GM21447 (cell line): ENCODE measurements around the gene OR10A6.

Experiments
- ATAC-seq: cut with Tn5 transposase; IDR thresholded peaks from one replicate; pipeline ENCODE4 v1.9.1; 2021; ENCODE audit not compliant: unreplicated experiment

OR10A6 gene

GRCh38 chr11:7910286-7910788 is 20.7 kb downstream of the OR10A6 start:
- no peak for ATAC-seq

- no peak for ATAC-seq
These were observed 21.3 kb downstream of the OR10A6 start for GRCh38 chr11:7909585-7910285.

- ATAC-seq = no peak
These were observed 23.9 kb downstream of the OR10A6 start for GRCh38 chr11:7907121-7907520.

DNA sequence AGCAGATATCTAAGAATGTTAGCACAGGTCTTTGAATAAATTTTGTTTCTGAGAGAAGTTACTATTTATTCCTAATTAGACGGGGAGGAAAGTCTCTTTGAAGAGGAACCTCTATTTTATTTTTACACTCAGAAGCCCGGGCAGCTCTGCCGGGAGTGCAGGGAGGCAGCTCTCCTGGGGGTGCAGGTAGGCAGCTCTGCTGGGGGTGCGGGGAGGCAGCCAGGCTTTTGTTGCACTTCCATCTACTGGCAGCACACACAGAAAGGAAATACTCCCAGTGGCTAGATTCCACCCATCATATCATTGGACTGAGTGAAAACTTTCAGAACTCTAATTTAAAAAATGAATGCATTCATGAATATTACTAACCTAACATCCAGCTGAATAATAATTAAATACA is 24.6 kb downstream of the OR10A6 start:
- ATAC-seq = no peak

- no peak for ATAC-seq
These were observed 25.1 kb downstream of the OR10A6 start for GRCh38 chr11:7905961-7906429.

DNA sequence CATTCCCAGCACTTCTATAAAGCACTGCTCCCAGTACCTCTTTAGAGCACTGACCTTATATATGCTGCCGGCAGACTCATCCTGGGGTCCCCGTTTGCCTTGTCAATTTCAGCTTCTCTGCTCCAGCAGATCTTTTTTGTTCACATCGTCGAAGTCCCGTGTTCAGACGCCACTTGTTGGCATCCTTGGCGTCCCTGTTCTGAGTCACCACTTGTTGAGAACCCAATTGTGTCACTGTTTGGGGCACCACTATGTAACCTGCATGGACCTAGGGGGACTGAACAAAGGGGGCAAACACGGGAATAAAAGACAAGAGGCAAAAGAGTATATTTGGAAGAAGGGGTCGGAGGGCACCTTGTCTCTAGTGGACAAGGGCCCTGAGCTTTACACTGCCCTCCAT is 25.5 kb downstream of the OR10A6 start:
- ATAC-seq = no peak

- no peak for ATAC-seq
These were observed 26.2 kb downstream of the OR10A6 start for GRCh38 chr11:7904917-7905316.

DNA sequence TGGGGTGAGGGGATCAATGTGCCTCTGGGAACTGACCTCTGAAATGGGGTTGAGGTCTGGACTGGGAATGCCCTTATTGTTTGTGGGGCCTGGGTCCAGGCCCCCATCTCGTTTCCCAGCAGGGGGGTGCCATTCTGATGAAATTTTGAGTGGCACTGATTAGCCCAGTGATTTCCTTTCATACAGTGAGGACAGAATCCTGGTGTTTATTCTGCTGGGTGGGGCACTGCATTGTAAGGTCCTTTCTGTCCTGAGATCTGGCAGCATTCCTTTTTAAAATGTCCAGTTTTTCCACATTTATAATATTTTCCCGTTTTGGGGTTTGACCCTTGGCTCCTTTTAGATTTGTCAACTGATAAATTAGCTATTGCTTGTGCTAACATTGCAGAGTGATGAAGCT is 27.1 kb downstream of the OR10A6 start:
- ATAC-seq = no peak

DNA sequence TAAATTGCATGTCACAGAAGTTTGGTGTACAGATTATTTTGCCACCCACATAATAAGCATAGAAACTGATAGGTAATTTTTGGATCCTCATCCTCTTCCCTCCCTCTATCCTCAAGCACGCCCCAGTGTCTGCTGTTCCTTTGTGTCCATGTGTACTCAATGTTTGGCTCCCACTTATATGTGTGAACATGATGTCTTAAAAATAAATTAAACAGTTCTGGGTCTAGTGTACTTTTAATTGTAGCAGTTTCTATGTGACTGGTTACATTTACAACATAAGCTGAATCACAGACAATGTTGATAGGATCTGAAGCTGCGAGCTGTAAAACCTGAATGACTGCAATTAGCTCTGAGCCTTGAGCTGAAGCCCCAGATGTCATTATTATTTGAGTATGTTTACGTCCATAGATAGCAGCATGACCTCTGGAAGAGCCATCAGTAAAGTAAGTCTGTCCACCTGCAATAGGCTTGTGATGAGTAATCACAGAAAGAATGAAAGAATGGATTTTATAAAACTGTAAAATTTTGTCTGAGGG is 29.7 kb downstream of the OR10A6 start:
- ATAC-seq = no peak

DNA sequence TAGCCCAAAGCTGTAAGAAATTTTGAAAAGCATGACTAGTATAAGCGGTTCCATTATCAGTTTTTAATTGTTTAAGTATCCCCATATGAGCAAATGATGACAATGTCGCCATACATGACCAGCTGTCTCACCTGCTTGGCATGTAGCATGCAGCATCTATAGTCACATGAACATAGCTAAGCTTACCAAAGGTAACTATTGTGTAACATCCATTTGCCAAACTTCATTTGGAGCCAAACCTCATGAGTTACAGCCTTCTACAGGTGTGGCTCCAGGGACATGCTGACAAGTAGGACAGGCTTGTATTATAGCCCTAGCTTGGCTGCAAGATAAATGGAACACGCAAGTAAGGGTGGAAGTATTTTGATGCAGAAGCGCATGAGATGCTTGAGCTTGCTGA is 30.4 kb downstream of the OR10A6 start:
- ATAC-seq = no peak

DNA sequence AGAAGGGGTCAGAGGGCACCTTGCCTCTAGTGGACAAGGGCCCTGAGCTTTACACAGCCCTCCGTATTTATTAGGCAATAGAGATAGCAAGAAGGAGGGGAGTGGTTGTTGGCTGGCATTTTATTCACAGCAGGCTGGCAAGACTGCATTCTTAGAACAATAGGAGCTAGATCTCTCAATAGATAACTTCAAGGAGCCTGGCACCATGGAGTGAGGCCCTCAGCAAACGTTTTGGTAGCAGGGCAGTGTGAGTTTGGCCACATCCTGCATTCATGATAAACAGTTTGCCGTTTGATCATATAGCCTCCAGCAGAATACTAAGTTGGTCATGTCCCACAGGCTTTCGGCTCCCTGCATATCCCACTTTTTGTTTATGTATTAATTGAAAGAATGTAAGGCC is 31.6 kb downstream of the OR10A6 start:
- no peak for ATAC-seq

GRCh38 chr11:7898666-7899283 is 32.3 kb downstream of the OR10A6 start:
- ATAC-seq = no peak

GRCh38 chr11:7896009-7896785 is 34.9 kb downstream of the OR10A6 start:
- ATAC-seq = no peak

- no peak for ATAC-seq
These were observed 36.8 kb downstream of the OR10A6 start for GRCh38 chr11:7894251-7894650.

DNA sequence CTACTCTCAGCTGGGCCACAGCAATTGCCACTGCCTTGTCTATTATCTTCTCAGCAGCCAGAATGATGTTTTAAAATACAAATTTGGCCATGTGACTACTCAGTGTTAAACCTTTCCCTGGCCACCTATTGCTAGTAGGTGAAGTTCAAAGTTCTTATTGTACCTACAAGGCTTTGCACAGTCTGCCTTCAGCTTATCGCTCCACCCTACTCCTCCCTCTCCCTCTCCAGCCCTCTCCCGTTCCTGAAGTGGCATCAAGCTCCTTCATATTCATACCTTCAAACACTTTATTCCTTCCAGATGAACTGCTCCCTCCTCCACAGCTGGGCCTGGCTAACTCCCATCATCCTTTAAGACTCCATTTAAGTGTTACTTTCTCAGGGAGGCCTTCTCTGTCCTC is 37.3 kb downstream of the OR10A6 start:
- no peak for ATAC-seq

DNA sequence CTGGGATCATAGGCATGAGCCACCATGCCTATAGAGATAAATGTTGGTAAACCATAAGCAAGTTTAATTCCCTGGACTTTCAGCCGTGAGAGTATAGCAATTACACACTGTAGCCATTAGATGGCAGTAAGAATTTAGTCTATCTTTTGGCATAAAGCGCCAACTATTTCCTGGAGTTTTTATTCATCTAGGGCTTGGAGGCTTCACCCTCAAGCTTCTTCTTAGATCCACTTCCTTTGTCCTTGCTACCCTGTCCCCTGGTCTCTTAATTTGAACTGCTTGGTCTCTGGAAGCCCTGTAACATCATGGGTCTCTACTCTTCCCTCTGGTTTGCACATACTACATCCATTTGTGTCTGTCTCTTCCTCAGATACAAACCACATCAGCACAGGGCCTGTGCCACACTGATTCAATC is 38.2 kb downstream of the OR10A6 start:
- peak; percentile 61 for ATAC-seq

GRCh38 chr11:7892059-7892699 is 38.9 kb downstream of the OR10A6 start:
- peak; percentile 53 for ATAC-seq

DNA sequence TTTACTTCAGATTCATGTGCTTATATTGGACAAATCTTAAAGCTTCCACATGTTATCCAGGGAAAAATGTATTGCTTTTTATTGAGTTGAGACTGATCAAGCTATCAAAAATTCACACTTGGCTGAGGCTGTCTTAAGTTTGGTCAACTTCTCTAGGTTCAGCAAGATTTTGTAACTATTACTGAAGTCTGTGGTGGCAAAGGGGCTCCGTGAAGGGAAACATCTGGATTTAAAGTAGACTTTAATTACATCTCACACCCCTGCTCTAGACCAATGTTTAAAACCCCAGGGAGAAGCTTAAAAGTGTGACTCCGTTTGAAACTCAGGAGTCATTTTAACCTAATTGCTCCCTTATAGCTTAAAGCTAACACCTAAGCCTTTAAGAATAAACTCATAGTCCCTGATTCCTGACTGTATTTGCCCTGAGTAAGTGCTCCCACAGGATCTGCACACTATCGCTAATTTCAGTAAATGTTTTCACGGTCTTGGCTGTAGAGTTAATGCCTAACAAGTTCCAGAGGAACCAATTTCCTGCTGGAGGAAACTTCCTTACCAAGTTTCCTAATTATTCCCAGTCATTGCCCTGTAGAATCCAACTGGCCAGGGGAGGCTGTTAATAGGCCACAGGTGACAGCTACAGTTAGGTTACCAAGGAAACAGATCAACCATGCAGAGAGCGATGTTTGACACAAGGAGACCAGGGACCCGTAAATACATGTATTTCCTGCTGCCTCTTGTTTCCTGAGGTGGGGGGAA is 40.5 kb downstream of the OR10A6 start:
- ATAC-seq = no peak

DNA sequence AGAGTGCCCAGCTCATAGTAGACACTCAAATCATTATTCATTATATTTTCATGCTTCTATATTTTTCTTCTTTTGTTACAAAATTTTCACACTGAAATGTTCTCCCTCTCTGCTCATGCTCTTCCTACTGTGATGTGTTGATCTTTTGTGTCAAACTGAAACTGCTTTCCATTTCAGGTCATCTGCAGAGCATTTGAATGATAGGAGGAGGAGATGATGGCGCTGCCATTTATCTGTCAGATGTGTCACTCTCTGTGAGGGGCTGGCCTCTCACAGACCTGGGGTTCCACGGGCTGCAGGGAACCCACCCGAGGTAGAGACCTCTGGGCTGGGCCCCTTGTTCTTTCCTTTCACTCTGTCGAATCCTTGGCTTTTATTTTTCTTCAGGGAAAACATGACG is 41.1 kb downstream of the OR10A6 start:
- ATAC-seq = no peak

DNA sequence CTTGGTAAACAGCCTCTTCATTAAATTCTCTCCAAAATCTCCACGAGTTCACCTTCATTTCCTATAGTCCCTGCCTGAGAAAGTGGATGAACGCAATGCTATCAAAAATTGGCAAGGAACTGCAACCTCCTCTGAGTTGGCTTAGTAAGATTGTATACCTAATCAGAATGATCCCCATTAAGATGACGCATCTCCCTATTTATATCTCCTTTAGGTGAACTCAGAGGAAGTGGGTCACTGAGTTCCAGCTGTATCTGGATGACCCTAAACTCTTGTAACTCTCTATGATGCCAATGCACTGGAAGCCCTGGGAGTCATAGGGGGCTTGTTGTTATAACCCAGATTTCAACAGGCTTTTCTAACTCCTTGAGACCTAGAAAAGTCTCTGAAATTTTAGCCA is 48.2 kb downstream of the OR10A6 start:
- no peak for ATAC-seq
